Stimulated activated CD4-positive, alpha-beta T cell treated with anti-CD3 and anti-CD28 coated beads, TNF-alpha, amount 100 ng/mL, for 1 hour (primary cell): ENCODE measurements around the gene GOT1.

Experiments used
- DNase-seq, 3 donors: peaks; one replicate each; pipeline ENCODE4 v3.0.0-alpha.2; 2020; ENCODE audit warnings: low read depth in 3 of 3, low spot score in 1 of 3

The GOT1 gene

DNA sequence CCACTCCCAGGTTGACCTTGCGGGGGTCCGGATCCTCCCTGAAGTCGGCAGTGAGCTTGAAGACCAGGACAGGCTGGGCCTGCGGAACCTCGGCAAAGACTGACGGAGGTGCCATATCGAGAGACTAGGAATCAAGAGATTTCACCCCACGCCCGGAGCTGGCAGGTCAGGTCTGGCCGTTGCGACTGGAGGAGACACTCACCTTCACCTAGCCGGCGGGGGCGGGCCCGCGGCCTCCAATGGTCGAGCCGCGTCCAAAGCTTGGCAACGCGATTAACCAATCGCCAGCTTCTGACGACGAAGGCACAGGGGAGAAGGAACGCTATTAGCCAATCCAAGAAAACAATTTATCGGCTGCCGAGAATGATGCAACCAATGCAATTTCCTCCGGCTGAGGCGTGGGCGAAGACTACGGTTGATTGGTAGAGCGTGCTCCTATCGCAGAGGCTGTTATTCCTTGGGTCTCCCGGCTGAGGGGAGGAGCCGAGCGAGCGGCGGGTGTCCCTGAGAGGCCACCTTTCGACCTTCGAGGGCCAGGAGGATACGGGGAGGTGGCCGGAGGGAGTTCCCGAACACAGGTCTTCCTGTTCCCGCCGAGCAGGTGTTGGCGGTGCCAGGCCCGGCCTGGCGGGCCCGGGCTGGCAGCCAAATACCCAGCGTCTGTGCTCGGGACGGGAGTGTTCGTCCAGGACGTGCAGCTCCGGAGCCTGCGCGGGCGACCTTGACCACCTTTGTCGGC is at the start of gene GOT1:
GOT1 (minus strand) TSS at position 174 of the 739 bp plus-strand sequence; CDS start at position 115, 59 bp downstream.
- DNase-seq, result peak; percentile 71 to 80 (median 80)

DNA sequence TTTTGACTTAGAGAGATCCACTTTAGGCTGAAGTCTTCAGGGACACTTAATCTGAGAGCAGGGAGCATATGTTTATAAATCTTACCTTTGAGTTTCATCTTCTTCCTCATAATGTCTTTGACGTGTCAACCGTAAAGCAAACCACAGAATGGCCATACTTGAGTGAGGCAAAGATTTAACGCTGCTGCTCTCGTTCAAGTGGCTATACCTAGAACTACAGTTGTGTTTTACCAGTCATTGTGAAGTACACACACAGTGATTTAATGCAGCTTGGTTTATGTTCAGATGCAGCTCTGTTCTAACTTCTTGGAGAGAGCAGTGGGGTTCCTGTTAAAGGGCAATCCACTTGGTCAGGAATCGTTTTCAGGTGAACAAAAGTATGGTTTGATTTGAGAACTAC is 39.9 kb upstream of the GOT1 start:
- no peak for DNase-seq

DNA sequence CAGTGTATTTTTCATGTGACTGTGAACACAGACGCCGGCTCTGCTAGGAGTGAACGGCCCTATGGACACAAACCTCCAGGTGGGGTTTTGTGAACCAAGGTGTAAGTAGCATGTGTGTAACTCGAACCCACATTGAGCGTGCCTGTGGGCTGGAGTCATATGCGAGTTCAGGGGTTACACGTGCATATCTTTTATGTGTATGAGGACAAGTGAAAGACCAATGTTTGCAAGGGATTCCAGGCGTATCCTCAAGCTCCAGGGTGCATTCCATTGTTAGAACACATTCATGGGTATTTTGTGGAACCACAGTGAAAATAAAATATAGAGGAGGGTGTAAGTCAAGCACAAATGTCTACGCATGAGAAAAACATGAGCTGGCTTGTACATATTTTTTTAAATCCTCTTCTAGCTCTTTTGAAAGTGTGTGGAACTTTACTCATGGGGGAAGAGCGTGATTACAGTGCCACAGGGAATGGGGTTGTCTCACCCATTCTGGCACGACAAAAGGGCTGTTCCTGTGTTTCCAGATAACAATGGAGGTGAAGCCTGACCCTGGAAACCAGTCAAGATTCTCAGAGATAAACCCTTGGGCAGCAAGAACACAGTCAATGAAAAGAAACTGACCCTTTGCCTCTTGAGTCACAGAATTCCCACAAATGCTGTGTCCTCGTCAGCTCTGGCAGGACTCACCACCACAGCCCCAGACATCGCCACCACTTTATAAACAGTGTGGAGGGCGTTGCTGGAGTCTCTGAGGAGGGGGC is 37.0 kb upstream of the GOT1 start:
- DNase-seq, result no peak

DNA sequence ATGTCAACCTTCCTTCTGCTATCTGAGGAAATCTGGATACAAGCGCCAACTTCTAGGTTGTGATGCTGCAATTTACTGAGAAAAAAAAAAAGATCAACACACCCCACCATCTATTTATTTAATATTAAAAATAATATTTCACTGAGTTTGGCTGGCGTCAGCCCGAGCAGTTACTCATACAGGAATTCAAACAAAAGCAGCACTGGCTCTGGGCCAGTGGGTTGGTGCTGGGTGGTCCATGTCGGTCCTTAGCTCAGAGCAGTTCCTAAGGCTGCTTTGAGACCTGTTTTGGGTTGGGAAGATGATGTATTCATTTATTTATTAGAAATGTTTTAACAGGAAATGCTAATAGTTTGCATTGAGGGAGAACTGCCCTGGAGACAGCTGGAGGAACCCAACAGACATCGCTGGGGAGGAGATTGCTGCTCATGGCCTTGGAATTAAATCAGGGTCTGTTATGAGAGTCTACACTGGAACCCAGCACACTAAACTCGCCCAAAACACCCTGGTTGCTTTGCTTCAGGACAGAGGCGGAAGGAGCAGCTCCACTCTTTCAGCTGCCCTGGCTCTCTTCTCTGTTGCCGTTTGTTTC is 36.3 kb upstream of the GOT1 start:
- no peak for DNase-seq

DNA sequence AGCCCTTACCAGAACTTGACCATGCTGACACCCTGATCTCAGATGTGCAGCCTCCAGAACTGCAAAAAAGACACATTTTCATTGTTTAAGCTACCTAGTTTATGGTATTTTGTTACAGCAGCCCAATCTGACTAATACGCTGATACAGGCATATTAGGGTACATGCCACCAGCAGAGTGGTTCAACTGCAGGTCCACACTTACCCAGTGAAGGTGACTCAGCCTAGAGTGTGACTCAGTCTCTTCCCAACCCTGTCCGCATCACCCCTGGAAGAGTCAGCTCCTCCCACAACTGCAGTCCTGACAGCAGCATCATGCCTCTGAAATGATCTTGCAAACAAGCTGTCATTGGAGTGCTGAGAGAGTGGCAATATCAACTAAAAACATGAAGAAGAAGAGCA is 30.8 kb upstream of the GOT1 start:
- no peak for DNase-seq

DNA sequence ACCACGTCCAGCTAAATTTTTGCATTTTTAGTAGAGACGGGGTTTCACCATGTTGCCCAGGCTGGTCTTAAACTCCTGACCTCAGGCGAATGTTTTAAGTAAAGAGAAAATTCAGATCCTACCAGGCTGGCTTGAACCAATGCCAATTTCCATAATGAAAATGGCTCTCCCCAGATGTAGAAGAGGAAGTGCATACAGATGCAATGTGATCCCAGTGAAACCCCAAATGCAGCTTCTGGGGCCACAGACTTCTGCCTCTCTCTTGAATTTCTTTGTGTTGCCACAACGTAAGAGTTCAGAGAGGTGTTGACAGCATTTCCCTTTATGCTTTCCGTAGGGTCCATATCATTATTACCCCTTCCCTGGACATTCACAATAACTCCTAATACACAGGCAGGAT is 29.6 kb upstream of the GOT1 start:
- no peak for DNase-seq

DNA sequence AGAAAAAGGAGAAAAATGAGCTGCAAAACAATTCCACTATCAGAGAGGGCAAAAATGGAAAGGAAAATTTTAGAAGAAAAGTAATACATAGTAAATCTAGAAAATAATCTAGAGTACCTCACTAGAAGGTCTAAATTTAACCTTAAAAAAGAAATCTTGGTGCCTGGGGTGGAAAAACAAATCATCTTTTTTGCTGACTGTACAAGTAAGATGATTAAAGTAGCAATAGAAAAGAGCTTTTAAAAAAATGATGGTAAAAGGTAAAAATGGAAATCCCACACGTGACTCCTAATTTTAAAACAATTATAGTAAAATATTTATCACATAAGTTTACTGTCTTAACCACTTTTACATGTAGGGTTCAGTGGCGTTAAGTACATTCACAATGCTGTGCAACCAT is 28.8 kb upstream of the GOT1 start:
- DNase-seq, result no peak

DNA sequence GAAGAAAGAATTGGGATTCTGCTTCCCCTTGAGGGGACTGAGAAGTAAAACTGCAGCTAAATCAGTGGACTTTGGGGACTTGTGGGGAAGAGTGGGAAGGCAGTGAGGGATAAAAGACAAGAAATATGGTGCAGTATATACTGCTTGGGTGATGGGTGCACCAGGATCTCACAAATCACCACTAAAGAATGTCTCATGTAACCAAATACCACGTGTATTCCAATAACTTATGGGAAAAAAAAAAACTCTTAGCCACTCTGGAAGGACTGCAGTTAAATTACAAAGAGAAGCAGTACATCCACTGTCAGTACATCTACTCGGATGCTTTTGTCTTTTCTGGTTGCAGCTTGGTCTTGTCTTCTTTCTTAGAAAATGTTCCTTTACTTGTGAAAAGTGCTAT is 27.4 kb upstream of the GOT1 start:
- no peak for DNase-seq

DNA sequence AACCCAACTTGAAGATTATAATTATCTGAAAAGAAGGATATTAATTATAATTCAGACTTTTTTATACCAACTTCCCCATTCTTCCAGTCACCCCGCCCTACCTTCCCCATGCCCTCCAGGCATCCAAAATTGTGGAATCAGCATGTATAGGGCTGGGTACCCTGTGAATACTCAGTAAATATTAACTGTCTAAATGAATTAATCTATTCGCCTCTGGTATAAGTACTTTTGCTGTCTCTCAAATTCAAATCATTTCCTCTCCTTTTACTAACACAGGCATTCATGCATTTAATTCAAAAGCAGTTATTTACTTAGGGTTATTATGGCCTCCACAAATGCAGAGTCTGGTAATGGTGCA is 26.5 kb upstream of the GOT1 start:
- no peak for DNase-seq

DNA sequence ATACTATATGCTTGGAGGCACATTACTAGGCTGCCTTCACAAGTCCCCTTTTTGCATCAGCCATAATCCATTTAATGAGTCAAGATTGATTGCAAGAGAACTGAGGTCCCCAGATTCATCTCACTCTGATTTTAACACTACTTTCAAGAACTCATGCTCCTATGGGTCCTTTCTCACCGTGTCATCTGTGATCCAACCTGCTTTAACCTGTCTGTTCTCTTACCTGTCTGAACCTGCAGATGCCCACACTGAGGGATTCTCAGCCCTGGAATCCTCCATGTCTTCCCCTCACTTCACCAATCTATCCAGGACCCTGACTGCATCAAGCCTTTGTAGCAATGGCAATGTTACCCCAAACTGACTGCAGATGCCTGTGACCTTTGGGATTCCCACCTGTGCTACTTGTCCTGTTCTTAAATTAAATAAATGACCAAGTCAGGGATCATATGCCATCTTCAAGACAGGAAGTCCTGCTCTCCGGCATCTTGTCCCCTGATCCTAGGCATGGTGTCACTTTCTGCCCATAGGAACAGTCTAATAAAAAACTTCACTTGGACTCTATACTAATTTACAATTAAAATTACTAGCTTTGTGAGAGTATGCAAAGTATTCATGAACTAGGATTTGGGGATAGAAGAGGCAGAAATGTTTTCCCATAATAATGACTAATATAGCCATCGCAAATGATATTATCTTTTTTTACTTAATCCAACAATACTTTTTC is 25.9 kb upstream of the GOT1 start:
- DNase-seq, result no peak

DNA sequence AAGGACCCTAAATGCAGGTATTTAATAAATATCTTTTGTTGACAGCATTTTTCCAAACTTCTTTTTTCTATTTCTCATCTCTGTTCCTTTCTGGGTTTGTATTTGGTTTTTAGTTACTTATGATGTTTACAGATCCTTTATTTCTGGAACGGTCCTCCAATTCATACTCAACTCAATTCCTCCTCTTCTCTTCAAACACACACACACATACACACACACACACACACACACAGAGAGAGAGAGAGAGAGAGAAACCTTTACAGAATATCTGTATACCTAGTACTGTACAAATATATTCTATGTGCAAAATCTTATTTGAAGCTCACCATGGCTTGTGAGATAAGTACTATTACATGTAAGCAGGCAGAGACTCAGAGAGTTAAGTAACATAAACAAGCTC is 21.6 kb upstream of the GOT1 start:
- no peak for DNase-seq

DNA sequence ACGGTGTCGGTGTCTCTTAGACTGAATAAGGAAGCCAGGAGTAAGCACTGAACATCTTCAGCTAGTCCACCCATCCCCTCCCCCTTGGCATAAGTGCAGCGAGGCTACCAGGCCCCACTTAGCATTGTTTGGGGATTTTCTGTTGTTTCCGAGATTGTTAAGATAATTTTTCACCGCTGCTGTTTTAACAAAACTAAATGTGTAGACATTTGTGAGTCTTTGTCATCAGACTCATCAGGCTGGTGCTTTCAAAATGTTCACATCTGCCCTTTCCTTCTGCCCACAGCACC is 21.0 kb upstream of the GOT1 start:
- DNase-seq, result no peak

DNA sequence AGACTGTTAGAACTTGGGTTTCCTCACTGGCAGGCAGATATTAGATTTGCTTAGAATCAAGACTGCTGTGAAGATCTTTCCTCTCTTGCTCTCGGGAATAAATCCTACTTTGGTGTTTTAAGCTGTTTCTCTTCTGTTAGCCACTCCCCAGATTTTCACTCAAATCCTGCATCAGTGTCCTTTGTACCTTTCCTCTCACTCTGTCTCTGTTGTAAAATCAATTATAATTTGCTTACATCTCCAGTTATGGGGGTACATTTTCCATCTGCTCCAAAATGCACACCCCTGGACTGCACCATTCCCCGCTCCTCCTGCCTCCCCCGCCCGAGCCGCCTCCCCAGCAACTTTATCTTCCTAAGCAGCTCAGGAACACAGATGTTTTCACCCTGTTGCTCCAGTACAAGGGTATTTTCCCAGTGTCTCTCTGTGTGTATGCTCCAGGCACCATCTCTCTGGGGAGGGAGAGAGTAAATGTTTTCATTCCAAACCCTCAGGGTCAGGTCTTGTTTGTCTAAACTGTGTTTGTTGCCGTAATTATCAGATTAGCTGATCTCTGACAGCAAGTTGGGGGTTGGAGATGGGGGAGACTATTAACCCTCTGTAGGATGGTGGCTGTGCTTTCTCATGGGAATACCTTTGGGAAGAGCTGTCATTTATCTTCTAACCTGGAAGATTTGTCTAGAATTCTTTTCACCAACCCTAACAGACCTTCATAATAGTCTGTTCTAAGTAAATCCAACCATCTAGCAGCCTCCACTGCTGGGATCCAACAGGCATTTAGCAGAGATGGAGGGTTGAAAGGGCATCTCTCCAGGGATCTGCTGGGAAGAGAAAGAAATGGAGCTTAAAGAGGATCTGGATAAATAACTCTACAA is 20.4 kb upstream of the GOT1 start:
- DNase-seq, result no peak

DNA sequence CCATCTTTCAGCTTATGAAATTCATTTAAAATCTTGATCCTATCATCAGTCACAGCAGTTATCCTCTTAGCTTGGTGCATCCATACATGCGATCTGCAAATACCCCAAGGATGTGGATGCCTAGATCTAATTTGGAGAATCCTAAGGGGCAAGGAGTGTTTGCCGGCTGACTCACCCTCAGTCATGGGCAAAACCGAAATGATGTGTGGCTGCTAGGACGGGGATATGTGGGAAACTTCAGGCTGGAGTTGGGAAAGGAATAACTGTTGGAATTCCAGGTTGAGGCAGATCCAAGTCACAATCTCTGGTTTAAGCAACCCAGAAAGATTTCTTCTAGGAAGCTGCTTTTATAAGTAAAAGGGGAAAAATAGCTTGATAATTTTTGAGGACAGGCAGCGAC is 19.7 kb upstream of the GOT1 start:
- DNase-seq, result no peak

DNA sequence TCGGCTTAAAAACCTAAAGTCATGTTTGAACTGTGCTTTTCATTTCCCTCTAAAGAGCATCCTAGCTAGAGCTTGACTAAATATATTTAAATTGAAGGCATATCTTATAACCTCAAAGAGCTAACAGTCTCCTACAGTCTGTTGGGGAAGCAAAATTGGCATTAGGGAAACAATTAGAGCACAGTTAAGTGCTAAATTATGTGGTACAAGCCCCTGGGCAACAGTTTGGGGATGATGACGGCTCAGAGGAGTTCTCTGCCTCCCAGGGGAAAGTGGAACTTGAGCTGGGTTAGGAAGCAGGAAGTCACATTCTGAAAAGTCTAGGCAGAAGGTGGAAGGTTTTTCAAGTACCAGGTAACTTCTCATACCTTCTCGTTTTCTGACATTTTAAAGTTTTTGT is 18.6 kb upstream of the GOT1 start:
- DNase-seq, result no peak

DNA sequence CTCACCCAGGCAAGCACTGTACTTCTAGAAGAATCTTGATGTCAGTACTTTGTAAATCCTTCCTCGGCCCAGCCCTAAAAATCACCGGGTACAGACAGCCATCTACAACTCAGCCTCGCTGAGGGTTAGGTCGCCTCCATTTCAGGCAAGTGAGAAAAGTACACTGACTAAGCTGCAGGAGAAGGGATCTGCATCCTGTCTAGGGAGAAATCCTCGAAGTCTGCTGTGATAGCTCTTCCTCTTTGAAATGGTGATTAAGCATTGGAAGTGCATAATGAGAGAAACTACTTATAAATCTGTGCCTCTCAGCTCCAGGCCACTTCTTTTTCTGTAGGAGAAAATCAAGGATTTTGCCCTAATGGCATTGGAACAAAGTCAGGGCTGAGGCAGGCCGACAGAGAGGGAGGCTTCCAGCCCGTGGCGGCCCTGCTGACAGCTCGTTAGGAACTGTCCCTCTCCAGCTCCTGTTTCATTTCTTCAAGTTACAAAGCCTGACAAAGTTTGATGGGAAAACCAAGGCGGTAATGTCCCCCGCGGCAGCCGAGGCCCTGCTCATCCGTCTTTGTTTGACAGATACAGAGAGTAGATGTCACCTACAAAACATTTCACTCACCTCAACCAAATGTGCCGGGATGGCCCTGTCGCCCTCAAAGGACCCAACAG is 14.1 kb upstream of the GOT1 start:
- DNase-seq, result no peak

DNA sequence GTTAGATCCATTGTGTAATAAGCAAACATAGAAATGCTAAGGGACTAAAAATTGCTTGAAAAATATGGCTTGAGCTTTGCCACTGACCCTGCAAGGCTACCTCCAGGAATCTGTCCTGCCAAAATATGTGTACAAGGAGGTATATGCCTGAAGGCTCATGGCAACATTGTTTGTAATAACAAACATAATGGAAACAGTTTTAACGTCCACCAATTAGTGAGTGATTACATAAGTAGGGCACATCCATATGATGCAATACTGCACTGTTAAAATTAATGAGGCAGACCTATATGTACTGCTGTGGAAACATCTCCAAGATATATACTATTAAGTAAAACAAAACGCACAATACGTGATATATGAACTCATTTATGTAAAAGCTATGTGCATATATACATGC is 13.1 kb upstream of the GOT1 start:
- DNase-seq, result no peak

DNA sequence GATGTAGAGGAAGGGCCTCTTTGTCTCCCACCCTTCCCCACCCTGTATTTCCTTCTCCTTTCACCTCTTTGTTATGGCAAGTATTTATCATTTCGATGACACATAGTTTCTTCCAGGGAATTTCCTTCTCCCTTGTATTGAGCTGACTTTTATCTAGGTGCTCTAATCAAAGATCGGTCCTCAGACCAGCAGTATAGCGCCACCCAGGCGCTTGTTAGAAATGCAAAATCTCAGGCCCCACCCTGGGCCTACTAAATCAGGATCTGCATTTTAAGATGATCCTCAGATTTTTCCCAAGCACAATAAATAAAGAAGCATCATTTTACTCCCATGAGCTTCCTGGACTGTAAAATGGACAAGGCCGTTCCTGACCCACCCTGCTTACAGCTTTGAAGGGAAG is 12.0 kb upstream of the GOT1 start:
- DNase-seq, result no peak

DNA sequence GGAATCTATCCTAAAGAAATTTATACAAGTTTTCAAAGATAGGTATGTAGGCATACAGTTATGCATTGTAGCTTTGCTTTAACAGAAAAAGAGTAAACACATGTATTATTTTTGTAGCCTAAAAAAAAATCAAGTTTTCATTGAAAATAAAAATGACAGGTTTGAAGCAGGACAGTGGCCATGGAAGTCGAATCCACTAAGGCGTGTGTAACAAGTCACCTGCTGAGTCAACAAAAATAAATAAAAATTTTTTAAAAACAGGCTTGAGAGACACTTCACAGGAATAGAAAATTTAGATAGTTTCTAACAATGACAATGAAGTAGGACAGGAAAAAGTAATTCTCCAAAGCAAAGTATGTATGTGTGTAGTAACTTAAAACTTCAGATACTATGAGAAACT is 8.5 kb upstream of the GOT1 start:
- no peak for DNase-seq

DNA sequence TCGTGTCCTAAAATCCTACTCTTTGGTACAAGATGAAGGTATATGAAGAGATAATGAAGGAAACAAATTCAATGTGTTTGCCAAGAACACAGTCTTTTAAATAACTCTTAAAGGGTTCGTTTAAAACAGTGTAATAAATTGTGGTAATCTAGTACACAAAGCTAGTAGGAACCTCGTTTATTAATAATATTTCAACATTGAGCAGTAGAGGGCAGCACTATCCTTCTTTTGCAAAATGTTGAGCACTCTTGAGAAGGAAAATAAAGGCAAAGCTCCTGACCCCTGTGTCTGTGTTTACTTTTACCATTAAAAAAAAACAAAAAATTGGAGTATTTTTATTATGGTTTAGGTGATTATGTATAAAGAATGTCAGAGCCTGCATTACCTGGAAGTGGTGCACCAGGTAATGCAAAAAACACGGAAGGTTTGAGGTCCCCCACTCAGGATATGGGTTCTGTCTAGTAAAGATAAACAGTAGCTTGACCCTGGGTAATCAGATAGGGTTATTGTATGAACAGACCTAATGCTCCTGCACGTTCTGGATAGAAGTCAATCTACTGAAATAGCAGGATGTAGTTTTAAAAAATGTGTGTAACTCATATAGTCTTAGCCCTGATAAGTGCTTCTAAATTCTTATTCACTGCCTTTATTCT is 5.7 kb upstream of the GOT1 start:
- DNase-seq, result no peak
